OCI-LY1 (cell line): ENCODE data around the gene NID2.

Experiments
- H2AFZ ChIP-seq: fragments of 200-600 bp; sonication (generic), shearing (Covaris generic); 2 replicates; pipeline ENCODE4 v1.6.0; 2014; ENCODE audit warnings: antibody characterized with exemption, mild to moderate bottlenecking, low read length
- H3F3A ChIP-seq: fragments of 200-600 bp; sonication (generic), shearing (Covaris generic); 2 replicates; pipeline ENCODE4 v1.6.0; 2014; ENCODE audit warnings: mild to moderate bottlenecking, antibody characterized with exemption, low read length, moderate library complexity; ENCODE audit not compliant: insufficient read depth
- H3K27ac ChIP-seq: fragments of 200-600 bp; sonication (generic); 2 replicates; pipeline ENCODE4 v1.5.1; 2014; ENCODE audit warnings: low read length, mixed run types, mild to moderate bottlenecking, low read depth; ENCODE audit not compliant: poor library complexity, severe bottlenecking
- H3K27me3 ChIP-seq: fragments of 200-600 bp; sonication (generic); 2 replicates; pipeline ENCODE4 v1.6.0; 2014; ENCODE audit warnings: antibody characterized with exemption, mild to moderate bottlenecking, low read length, moderate library complexity; ENCODE audit not compliant: insufficient read depth
- H3K36me3 ChIP-seq: fragments of 200-600 bp; sonication (generic); 2 replicates; pipeline ENCODE4 v1.6.1; 2014; ENCODE audit warnings: mild to moderate bottlenecking, antibody characterized with exemption, low read length, moderate library complexity, mixed read lengths; ENCODE audit not compliant: insufficient read depth
- H3K4me1 ChIP-seq: fragments of 200-600 bp; sonication (generic); 2 replicates; pipeline ENCODE4 v1.5.1; 2014; ENCODE audit warnings: mild to moderate bottlenecking, low read length, moderate library complexity; ENCODE audit not compliant: insufficient read depth, severe bottlenecking
- H3K4me2 ChIP-seq: fragments of 200-600 bp; sonication (generic), shearing (Covaris generic); 2 replicates; pipeline ENCODE4 v1.6.1; 2014; ENCODE audit warnings: low read length
- H3K4me3 ChIP-seq: fragments of 200-600 bp; sonication (generic); 2 replicates; pipeline ENCODE4 v1.5.1; 2014; ENCODE audit warnings: low read length, low read depth, mild to moderate bottlenecking, mixed read lengths; ENCODE audit not compliant: poor library complexity, severe bottlenecking
- H3K79me2 ChIP-seq: fragments of 200-600 bp; shearing (Covaris generic); 2 replicates; pipeline ENCODE4 v1.6.1; 2016; ENCODE audit warnings: mixed run types, low read length, mixed read lengths; ENCODE audit not compliant: insufficient read depth
- H3K9ac ChIP-seq: fragments of 200-600 bp; sonication (generic), shearing (Covaris generic); 2 replicates; pipeline ENCODE4 v1.6.1; 2014; ENCODE audit warnings: mild to moderate bottlenecking, low read length, mixed read lengths
- H3K9me2 ChIP-seq: fragments of 200-600 bp; sonication (generic), shearing (Covaris generic); 2 replicates; pipeline ENCODE4 v1.6.1; 2014; ENCODE audit warnings: low read depth, mild to moderate bottlenecking, low read length, mixed read lengths
- H3K9me3 ChIP-seq: fragments of 200-600 bp; shearing (Covaris generic); 2 replicates; pipeline ENCODE4 v1.6.1; 2014; ENCODE audit warnings: low read length, mixed read lengths
- H4K20me1 ChIP-seq: fragments of 200-600 bp; sonication (generic), shearing (Covaris generic); 2 replicates; pipeline ENCODE4 v1.6.0; 2016; ENCODE audit warnings: mild to moderate bottlenecking, low read length; ENCODE audit not compliant: insufficient read depth
- CTCF ChIP-seq: fragments of 200-600 bp; sonication (generic), shearing (Covaris generic); IDR thresholded peaks from 2 replicates; pipeline ENCODE4 v1.5.1; 2017; ENCODE audit warnings: mild to moderate bottlenecking, antibody characterized with exemption, low read length, moderate library complexity, mixed read lengths
- EZH2 ChIP-seq: fragments of 200-600 bp; sonication (generic), shearing (Covaris generic); IDR thresholded peaks from 2 replicates; pipeline ENCODE4 v1.8.0; 2017; ENCODE audit warnings: borderline replicate concordance, mixed run types, mild to moderate bottlenecking, antibody characterized with exemption, low read length, moderate library complexity, mixed read lengths

The NID2 gene

GRCh38 chr14:51963286-51963685 lies 105.6 kb downstream of the NID2 start:
- no peaks in the 10 kb centered on the region for H3K79me2 ChIP-seq
- H3K4me1 ChIP-seq: no peaks in the 10 kb centered on the region
- no peaks in the 10 kb centered on the region for H4K20me1 ChIP-seq
- H2AFZ ChIP-seq: no peak overlapping the region
- no peak for TF ChIP-seq CTCF
- TF ChIP-seq EZH2: no peak
- H3K4me2 ChIP-seq: no peak overlapping the region
- 0 out of 2 replicates have a peak, but pooled peaks cover 4% of the 10 kb centered on the region for H3K27me3 ChIP-seq
- no peaks in the 10 kb centered on the region for H3K36me3 ChIP-seq
- H3F3A ChIP-seq: no peaks in the 10 kb centered on the region
- no peak overlapping the region for H3K9ac ChIP-seq
- H3K4me3 ChIP-seq: no peak overlapping the region
- no peaks in the 10 kb centered on the region for H3K9me3 ChIP-seq
- H3K9me2 ChIP-seq: no peaks in the 10 kb centered on the region
- no peak overlapping the region for H3K27ac ChIP-seq

GRCh38 chr14:51962711-51963110 lies 106.1 kb downstream of the NID2 start:
- Histone ChIP-seq H3K4me2 (no peak overlapping the region), H2AFZ (no peak overlapping the region), H3K27ac (no peak overlapping the region), H3K9me3 (no peaks in the 10 kb centered on the region), H3K9ac (no peak overlapping the region), H3K4me1 (no peaks in the 10 kb centered on the region), H3K4me3 (no peak overlapping the region), H4K20me1 (no peaks in the 10 kb centered on the region), H3K27me3 (0 out of 2 replicates have a peak, but pooled peaks cover 4% of the 10 kb centered on the region), H3K9me2 (no peaks in the 10 kb centered on the region), H3F3A (no peaks in the 10 kb centered on the region), H3K79me2 (no peaks in the 10 kb centered on the region), H3K36me3 (no peaks in the 10 kb centered on the region)
- TF ChIP-seq CTCF (no peak), EZH2 (no peak)

- TF ChIP-seq CTCF (no peak), EZH2 (no peak)
- Histone ChIP-seq H4K20me1 (no peaks in the 10 kb centered on the region), H3K4me2 (no peak overlapping the region), H3K9me2 (no peaks in the 10 kb centered on the region), H3K4me3 (no peak overlapping the region), H3K4me1 (no peaks in the 10 kb centered on the region), H3F3A (no peaks in the 10 kb centered on the region), H3K27me3 (no peaks in the 10 kb centered on the region), H3K9ac (no peak overlapping the region), H3K36me3 (no peaks in the 10 kb centered on the region), H3K79me2 (no peaks in the 10 kb centered on the region), H2AFZ (no peak overlapping the region), H3K27ac (no peak overlapping the region), H3K9me3 (no peaks in the 10 kb centered on the region)
These were observed 108.0 kb downstream of the NID2 start for GRCh38 chr14:51960866-51961265.
